Measurements from ENCODE around the gene RNU1-1.
"Not testable (repeated sequence)": the region's sequence is repeated elsewhere in the genome, so short reads cannot be mapped to it uniquely, and the experiment has no call there.

RNU1-1 gene

GRCh38 chr1:16521288-16521583 lies 7.2 kb upstream of the RNU1-1 start:
- DNase-seq, result no peak

GRCh38 chr1:16520435-16521287 lies 6.6 kb upstream of the RNU1-1 start:
- DNase-seq, result not testable (repeated sequence)

DNA sequence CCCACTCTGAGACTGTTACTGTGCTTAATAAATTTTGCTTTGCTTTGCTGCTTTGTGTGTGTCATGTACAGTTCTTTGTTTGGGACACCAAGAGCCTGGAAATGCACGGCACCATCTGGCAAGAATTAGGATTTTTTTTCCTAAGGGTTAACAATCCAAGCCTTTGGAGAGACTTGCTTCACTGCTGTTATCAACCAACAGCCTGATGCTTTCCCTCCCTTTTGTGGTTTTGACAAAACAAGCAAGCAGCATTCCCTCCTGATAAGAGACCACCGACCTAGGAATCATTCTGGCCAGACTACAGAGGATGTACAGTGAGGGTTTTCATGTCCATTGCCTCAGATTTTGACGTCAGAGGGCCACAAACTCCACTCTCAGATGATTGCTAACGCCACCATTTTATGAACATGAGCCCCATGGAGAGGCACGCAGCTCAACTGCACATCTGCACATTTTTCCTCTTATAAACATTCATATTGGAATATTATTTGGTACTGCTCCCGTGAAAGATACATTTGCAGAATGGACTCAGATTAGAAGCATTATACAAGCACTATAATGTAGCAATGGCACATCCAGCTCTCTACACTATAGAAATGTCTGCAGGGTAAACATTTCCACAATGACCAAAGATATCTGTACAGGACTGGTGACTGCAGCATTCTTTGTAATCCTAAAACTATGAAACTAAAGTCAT lies 5.3 kb upstream of the RNU1-1 start:
- DNase-seq, result not testable (repeated sequence)

DNA sequence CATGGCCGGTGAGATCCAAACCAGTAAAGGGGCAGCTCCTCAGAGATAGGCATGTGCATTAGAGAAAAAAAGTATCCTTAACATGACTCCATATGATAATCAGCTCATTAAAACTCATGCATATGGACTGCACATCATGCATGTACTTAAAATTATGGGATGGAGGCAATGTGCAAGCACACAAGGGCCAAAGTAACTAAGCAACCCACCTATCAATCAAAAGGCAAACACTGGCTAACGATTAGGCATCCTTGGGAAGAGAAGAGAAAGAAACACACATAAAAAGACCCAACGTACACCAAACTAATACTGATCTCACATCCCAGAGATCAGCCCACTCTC lies 4.8 kb upstream of the RNU1-1 start:
- not testable (repeated sequence) for DNase-seq

- DNase-seq, result not testable (repeated sequence)
Observed at GRCh38 chr1:16516694-16517410, 2.8 kb upstream of the RNU1-1 start.

DNA sequence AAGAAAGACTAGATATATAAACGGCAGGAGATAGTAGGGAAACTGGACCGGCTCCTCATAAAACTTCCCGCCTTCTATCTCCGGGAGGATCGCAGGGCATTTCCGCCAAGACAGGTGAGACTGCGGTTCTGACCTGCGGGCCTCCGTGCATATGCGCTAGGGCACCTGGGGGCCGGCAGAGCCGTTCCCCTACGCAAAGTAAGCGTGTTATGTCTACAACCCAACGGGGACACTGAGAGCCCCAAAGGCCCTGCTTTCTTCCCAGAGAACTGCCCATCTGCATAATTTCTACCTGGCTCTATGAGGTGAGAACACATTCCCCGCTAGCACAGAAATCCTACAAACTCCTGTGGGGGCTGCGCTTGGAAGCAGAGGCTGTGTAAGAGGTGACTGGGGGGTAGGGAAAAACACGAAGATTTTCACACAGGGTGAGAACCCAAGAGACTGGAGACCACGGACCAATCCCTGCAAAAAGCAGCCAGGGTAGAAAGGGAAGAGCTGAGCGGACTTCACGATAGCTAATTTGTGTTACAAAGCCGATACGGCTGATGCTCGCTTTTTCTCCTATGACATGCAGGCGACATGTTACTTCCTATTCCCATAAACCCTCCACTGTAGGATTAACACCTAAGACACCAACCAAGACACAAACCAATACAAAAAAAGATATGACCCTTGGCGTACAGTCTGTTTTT lies 526 bp downstream of the RNU1-1 start:
- DNase-seq, result peak; percentile 75 to 95

- DNase-seq, result not testable (repeated sequence)
Observed at GRCh38 chr1:16512624-16513411, 1.3 kb downstream of the RNU1-1 start.

GRCh38 chr1:16511926-16512325 lies 2.2 kb downstream of the RNU1-1 start:
- DNase-seq, result not testable (repeated sequence)

GRCh38 chr1:16508861-16509445 lies 5.1 kb downstream of the RNU1-1 start:
- DNase-seq, result peak in 1 of 2 donors; percentile 18

DNA sequence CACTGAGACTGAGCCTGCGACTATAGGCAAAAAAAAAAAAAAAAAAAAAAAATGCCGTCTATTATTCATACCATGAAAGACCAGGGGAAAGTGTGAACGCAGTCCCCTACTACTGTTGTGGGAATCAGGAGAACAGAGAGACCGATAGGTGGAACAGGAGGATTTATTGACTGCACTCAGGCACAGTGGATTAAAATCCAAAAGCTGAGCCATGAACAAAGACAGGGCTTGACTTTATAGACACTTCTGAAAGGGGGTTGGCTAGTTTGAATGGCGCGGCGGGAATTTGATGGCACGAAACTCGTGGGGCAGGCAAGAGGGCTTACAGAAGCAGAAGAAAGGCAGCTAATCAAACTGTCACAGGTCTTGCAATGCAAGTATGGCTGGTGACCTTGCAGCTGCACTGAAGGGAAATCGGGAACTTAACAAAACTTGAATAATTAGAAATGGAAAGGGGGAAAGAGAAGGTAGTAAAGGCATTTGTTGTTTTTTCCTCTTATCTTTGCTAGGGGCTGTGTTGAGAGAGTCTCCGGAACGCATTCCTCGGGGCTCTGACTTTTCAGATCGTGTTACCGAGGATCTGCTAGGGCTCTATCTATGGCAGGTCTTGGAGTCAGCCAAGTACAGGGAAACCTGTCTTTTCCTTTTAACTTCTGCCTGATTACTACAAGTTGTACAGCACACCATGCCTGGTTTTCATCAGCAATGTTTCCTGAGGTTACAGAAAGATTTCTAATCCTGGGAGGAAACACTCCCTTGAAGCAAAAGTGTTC lies 7.5 kb downstream of the RNU1-1 start:
- not testable (repeated sequence) for DNase-seq

- not testable (repeated sequence) for DNase-seq
Observed at GRCh38 chr1:16505870-16506269, 8.2 kb downstream of the RNU1-1 start.

DNA sequence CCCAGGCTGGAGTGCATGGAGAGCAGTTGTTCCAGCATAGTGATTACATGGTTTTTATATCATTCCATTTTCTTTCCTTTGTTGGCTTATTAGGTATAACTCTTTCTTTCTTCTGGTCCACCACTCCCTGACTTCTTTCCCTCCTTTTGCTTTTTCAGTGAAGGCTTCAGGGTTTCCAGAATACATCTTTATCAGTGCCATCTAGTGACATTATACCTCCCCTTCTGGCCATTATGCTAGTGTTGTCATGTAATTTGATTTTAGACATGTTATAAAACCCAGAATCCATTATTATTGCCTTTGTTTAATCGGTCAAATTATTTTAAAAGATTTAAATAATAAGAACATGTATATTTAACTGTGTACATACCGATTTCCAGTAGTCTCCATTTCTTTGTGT lies 10.6 kb downstream of the RNU1-1 start:
- DNase-seq, result no peak

- DNase-seq, result not testable (repeated sequence)
Observed at GRCh38 chr1:16501446-16501845, 12.6 kb downstream of the RNU1-1 start.

- DNase-seq, result not testable (repeated sequence)
Observed at GRCh38 chr1:16500975-16501374, 13.1 kb downstream of the RNU1-1 start.

- peak; percentile 53 to 75 for DNase-seq
Observed at GRCh38 chr1:16500466-16500865, 13.6 kb downstream of the RNU1-1 start.

- DNase-seq, result peak; percentile 45 to 74
Observed at GRCh38 chr1:16498573-16499413, 15.3 kb downstream of the RNU1-1 start.

- not testable (repeated sequence) for DNase-seq
Observed at GRCh38 chr1:16498047-16498446, 16.0 kb downstream of the RNU1-1 start.

- peak in 1 of 2 donors; percentile 9 for DNase-seq
Observed at GRCh38 chr1:16497474-16497904, 16.6 kb downstream of the RNU1-1 start.

GRCh38 chr1:16493731-16494130 lies 20.4 kb downstream of the RNU1-1 start:
- DNase-seq, result not testable (repeated sequence)

DNA sequence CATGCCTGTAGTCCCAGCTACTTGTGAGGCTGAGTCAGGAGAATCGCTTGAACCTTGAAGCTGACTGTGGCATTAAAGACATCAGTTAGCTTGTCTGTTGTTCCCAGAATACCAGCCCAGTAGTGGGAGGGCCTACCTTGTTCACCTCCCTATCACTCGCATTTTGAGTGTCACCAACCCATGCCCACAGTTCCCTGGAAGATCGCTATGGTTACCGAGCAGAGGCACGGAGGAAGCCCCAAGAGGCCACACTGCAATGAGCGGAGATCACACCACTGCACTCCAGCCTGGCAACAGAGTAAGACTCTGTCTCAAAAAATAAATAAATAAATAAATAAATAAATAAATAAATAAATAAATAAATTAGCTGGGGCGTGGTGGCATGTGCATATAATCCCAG lies 21.1 kb downstream of the RNU1-1 start:
- DNase-seq, result not testable (repeated sequence)
